WTC11 (cell line): ENCODE measurements around the gene PRKAG2.

Experiments used
- ATF3 ChIP-seq: sonication (generic); formaldehyde crosslinking; conservative IDR thresholded peaks from 2 replicates; pipeline ENCODE4 v1.8.1; 2022; ENCODE audit warnings: mild to moderate bottlenecking, missing genetic modification reagents
- TF ChIP-seq, protein P1 (sequence below): fragments of 250-450 bp; sonication (Bioruptor Pico); IDR thresholded peaks from 2 replicates; pipeline ENCODE4 v1.9.0; 2021; ENCODE audit warnings: mild to moderate bottlenecking

DNA sequence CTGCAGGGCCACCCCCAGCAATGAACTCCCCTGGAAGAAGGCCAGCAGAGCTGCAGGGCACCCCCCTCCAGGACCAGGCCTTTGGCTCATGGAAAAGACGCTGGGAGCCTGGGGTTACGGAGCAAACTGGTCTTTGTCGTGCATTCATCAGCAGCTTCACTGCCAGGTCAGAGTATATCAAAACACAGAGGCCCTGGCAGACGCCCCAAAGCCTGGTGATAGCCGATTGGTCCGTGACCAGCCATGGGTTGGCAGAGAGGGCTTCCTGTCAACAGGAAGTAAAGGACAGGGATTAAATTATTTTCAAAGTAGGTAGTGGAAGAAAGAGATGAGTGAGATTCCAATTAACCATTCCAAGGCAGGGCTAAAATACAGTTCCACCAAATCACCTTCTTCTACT lies 9.0 kb downstream of the PRKAG2 start:
- TF ChIP-seq, protein P1, sequence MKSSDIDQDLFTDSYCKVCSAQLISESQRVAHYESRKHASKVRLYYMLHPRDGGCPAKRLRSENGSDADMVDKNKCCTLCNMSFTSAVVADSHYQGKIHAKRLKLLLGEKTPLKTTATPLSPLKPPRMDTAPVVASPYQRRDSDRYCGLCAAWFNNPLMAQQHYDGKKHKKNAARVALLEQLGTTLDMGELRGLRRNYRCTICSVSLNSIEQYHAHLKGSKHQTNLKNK: no peak
- no peak for TF ChIP-seq ATF3
